NCI-H146 (cell line): ENCODE results near the gene R3HDM4.
A peak's percentile ranks its signal among the peaks of the same experiment; 100 is the strongest.

Experiments used
- DNase-seq: peaks from one replicate; lab custom pipeline; 2025; lab: John Stamatoyannopoulos, UW

The R3HDM4 gene

DNA sequence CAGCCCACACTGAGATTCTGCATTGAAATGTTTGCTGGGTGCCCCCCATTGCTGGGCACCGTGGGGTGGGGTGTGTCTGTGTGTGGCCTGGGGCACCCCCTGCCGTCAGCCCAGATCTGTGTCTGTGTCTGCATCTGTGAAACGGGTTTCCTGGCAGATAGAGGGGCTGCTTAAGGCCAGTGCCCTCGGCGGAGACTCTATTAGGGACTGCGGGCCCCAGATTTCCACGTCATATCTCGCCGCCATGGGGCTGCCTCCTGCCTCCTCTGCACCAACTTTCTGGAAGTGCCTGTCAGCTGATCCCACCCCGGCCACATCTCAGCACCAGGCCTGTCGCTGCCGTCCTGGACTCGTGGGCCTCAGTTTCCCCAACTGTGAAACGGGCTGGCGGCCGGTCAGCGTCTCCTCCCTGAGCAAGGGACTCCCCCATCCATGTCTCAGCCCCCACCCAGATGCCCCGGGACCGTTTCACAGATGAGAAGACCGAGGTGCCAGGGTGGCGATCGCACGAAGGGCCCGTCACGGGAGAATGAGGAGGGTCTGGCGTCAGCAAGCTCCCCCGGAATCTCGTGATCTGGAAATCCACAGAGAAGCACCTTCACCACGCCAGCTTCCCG lies 34.2 kb upstream of the R3HDM4 start:
- DNase-seq = no peak

DNA sequence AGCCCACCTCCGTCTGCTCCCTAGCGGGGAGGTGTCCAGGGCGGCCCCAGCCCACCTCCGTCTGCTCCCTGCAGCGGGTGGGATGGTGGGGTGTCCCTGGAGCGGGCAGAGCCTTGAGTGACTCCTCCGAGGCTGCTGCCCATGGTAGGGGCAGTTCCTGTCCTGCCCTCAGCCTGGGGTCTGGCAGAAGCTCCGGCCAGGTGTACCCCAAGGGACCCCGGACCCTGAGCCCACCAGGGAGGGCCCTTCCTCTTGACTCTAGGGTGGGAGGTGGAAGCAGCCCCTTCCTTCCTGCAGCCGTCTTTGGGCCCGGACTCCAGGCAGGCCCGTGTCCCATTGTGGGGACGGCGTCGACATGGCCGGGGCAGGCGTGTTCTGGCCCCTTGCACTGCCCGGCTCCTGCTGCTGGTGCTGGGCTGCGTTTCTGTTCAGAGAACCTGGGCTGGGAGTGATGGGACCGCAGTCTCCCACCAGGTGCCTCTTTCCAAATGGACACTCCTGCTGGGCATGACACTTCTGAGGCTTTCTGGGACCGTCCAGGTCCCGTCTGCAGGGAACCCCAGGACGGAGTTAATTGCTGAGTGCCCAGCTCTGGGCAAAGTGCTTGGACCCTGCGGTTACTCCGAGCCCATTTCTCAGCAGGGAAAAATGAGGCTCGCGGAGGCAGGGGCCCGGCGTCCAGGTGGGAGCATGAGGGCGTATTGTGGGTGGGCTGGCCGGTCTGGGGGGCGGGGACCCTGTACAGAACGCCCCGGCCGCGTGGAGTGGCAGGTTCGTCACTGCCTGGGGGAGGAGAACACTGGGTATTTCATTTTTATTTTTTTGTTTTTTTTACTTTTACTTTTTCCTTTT lies 32.6 kb upstream of the R3HDM4 start:
- no peak for DNase-seq

DNA sequence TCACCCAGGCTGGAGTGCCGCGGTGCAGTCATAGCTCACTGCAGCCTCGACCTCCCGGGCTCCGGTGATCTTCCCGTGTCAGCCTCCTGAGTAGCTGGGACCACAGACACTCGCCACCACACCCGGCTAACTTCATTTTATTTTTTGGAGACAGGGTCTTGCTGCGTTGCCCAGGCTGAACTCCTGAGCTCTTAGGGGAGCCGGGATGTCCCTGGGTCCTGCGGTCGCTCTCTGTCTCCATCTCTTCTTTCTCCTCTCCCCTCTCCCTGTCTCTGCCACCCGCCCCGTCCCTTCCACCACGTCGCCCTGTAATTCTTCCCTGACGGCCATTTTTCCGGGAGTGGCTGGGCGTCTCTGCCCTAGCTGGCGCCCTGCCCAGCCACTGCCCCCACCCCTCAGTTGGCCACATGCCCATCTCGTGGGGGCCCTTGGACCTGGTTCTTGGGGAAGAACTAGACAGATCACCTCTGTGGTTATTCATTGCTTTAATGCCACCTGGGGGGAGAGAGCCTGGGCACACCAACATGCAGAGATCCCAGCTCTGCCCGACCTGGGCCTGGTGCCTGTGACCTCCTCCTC lies 31.7 kb upstream of the R3HDM4 start:
- DNase-seq = no peak

DNA sequence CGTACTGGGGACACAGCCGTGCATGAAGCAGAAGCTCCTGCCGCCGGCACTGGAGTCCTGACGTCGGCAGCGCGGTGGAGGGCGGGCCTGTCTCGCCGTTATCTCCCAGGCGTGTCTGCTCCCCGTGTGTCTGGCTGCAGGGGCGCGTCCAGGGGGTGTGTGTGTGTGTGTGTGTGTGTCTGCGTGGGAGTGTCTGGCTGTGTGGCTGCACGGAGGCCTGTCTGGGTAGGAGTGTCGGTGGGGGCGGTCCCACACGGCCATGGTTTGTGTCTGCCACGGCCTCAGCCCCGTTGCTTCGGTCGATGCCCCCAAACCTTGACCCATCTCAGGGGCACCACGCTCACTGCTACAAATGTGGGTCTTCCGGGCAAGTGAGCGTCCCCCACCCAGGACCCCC lies 31.1 kb upstream of the R3HDM4 start:
- no peak for DNase-seq

DNA sequence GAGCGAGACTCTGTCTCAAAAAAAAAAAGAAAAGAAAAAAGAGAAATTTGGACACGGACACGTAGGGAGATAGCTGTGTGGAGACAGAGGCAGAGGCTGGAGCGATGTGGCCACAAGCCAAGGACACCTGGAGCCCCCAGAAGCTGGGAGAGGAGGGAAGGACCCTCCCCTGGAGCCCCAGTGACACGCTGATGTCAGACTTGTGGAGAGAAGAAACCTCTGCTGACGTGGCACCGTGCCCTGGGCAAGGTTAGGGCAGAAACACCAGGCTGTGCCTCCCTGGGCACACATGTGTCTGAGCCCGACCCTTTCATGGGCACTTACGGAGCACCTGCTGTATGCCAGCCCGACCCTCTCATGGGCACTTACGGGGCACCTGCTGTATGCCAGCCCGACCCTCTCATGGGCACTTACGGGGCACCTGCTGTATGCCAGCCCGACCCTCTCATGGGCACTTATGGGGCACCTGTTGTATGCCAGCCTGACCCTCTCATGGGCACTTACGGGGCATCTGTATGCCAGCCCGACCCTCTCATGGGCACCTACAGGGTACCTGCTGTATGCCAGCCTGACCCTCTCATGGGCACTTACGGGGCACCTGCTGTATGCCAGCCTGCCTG lies 30.6 kb upstream of the R3HDM4 start:
- DNase-seq = no peak

DNA sequence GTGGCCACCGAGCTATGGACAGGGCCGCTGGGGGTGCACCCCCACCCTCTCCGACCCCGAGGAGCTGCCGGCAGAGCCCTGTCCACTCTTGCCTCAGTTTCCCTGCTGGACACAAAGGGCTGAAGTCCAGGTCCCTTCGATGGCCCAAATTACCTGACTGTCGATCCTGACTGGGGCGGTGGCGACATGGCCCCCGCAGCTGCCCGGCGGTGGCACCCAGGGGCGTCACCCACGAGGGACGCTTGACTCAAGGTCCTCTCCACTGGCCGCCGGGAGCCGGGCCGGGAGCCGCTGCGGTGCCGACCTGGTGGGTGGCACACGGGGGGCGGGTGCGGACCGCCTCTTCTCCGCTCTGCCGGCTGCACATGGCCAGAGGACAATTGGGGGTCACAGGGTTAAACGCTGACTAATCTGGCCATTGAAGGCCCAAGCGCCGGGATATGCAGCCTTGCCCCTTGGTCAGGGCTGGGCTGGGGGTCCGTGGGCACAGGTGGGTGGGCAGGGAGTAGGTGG lies 29.2 kb upstream of the R3HDM4 start:
- no peak for DNase-seq

DNA sequence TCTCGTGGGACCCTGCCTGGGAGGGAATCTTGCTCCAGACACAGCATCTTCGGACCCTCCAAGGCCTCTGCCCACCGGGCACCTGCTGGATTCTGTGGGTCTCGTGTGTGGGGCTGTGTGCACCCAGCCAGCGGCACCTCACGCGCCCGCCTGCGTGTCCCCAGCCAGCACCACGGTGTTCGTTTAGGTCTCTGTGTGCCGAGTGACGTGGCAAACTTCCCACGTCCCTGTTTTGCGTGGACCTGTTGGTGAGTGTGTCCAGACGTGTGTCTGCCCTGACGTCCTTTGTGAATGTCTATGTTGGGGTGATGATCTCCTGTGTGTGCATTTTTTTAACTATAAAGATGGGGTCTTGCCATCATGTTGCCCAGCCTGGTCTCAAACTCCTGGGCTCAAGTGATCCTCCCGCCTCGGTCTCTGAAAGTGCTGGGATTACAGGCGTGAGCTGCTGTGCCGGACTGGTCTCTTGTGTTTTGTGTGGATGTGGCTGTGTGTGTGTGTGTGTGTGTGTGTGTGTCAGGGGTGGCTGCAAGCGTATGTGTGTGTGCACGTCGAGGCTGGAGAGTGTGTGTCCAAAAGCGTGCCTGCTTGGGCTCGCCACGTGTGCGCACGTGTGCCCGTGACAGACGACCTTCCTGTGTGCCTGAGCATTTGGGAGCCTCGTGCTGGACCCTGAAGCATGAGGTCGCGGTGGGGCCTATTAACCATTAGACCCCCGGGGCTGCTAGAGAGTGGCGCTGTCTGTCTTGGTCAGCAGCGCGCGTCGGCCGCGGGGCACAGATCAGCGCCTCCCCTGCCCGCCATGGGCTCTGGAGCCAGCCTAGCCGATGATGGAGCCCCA lies 28.5 kb upstream of the R3HDM4 start:
- no peak for DNase-seq

DNA sequence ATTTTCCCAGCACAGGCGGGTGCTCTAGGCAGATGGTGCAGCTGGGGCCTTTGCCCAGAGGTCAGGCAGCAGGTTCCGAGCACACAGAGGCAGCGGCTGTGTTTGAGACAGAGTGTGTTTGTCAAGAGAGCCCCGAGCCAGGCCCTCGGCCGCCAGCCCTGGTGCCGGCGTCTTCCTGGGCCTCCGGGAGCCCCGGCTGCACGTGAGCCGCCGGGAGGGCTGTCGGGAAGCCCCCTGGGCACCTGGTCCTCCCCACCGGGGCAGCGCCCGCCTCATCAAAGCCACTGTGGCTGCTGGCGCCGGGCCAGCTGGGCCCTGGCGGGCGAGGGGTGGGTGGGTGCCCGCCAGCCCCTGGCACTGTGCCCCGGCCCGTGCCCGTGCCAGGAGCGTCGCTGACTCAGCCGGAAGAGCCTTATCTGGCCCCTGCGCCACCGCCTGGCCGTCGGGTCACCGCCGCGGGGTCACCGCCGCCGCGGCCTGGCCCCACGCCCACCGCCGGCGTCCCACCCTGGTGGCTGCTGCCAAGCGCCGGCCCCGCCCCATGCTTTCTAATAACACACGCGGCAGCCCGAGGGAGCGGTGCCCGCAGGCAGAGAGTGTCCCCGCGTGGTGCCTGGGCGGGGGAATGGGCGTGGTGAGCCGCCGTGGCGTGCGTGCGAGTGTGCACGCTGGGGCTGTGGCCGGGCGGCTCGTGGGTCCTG lies 27.7 kb upstream of the R3HDM4 start:
- no peak for DNase-seq

DNA sequence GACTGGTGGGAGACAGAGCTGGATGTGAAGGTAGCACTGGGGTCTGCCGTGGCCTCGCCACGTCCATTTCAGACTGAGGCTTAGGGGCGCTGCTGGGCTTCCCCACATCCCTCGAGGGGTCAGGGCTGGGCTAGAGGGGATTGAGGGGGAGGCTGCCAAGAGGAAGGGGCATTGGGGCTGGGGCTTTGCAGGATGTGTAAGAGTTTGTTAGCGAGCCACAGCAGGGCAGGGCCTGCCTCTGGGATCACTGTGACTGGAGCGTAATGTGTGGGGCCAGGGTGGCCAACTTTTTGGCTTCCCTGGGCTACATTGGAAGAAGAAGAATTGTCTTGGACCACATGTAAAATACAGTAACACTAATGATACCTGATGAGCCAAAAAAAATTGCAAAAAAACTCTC lies 26.9 kb upstream of the R3HDM4 start:
- no peak for DNase-seq

DNA sequence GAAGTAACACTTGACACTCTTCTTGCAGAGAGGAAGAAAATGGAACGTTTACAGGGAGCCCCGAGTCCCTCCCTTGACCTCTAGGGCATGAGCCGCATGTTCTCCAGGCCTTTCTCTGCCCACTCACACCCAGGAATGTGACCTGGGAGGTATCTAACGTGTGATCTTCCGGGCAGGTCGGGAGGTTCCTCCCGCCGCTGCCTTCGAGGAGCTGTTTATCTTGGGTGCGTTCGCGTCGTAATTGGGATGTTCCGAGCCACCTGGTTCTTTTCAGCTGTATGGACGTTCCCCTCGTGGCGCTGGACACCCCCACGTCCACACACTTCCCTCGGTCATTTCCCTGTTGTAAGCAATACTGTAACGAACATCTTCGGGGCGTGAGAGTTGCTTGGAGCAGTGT lies 26.4 kb upstream of the R3HDM4 start:
- DNase-seq = no peak

DNA sequence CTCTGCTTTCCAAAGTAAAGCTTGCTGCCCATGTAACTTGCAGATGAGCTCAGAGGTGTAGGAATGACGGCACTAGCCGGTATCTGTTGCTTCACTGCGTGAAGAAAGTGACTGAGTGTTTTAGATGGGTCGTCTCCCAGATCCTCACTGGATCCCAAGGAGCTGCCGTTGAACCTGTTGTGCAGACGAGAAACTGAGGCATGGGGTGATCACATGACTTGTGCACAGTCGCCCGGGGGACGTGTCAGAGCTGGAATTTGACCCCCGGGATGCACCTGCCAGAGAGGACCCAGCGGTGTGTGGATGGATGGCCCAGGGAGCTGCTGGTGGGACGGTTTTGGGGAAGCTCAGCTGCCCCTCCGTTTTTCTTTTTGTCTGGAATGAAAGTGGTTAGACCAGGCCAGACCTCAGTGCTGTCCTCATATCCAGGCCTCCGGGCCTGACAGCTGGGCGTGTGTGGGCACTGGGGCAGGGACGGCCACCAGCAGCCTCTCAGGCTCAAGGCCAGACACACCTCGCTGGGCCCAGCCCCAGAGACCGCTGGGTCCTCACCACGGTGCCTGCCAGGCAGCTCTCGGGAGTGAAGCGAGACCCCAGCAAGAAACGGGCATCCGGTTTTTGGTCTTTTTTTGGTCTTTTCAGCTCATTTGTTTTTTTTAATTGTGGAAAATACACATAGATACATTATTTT lies 25.4 kb upstream of the R3HDM4 start:
- DNase-seq = no peak

DNA sequence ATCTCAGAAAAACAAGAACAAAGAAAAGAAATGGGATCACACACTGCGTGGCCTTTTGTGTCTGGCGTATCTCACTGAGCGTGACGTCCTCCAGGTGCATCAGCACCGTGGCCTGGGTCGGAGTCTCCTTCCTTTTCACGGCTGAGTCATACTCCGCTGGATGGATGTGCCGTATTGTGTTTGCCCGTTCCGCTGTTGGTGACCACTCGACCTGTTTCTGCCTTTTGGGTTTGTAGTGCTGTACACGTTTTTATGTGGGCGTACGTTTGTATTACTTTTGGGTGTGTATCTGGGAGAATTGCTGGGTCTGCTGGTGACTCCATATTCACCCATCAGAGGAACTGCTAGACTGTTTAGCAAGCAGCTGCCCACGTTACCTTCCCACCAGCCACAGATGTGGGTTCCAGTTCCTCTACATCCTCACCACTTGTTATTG lies 24.3 kb upstream of the R3HDM4 start:
- no peak for DNase-seq

DNA sequence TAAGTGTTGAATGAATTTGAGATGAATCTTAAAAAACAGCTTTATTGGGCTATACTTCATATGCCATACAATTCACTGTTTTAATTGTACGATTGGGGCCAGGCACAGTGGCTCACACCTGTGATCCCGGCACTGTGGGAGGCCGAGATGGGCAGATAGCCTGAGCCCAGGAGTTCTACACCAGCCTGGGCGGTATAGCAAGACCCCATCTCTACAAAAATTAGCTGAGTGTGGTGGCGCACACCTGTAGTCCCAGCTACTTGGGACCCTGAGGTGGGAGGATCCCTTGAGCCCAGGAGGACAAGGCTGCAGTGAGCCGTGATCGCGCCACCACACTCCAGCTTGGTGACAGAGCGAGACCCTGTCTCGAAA lies 23.1 kb upstream of the R3HDM4 start:
- DNase-seq = no peak

DNA sequence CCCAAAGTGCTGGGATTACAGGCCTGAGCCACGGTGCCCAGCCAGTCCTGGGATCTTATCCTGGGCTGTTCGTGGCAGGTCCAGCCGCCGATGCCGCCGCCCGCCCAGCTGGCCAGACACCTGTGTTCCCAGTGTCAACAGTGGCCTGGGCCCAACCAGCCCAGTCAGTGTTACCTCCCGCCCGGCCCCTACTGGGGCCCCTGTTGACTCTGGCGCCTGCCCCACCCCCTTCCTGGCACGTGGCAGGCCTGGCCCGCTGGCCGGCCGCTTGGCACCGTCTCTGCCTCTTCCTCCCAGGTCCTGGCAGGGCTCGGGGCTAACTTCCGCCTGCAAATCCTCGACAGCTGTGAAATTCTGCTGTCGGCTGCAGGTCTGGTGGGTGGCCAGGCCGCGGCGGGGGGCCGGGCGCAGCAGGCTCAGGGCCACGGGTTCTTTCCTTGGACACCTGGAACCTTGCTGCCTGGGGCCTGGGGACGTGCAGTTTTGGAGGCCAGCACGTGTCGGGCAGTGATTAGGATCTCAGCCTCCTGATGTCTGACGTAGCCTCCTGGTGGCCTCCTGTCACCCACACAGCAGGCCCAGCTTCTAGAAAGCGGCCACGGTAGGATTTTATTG lies 22.0 kb upstream of the R3HDM4 start:
- DNase-seq = peak; percentile 42

DNA sequence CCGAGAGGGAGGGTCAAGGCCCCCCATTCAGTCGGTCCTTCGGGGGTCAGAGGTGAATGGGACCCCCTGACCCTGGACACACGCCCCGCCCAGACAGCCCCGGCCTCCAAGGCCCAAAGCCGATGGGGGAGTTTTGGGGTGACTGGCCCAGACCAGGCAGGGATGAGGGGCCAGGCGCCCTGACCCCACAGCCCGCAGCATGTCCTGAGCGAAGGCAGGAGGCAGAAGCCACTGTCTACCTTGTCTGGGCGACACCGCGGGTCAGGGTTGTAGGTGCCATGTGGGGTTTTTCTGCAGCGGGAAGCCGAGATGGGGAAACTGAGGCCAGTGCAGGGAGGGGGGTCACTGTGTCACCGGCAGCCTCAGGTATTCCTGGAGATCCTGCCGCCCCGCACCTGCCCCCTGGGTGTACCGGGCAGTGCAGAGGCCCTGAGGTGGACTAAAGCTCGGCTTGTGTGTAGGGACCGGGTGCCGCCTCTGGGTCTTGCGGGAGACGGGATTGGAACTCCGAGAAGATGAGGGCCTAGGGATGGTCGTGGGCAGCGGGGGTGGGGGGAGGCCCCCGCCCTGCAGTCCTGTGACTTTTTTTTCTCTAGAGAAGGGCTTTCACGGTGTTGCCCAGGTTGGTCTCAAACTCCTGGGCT lies 21.3 kb upstream of the R3HDM4 start:
- no peak for DNase-seq

DNA sequence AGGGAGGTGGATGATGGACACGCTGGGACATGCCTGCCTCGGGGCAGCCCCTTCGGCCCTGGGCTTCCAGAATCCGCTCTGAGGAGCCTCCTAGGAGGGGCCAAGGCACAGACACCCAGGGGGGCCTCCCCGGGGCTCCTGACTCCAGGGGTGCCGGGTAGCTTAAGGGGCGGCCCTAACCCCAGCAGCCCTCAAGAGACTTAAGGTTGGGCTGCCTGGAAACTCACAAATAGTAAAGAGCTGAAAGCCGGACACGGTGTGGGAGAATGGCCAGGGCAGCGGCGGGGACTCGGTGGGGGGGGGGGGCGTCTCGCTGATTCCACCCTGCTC lies 20.5 kb upstream of the R3HDM4 start:
- DNase-seq = no peak

DNA sequence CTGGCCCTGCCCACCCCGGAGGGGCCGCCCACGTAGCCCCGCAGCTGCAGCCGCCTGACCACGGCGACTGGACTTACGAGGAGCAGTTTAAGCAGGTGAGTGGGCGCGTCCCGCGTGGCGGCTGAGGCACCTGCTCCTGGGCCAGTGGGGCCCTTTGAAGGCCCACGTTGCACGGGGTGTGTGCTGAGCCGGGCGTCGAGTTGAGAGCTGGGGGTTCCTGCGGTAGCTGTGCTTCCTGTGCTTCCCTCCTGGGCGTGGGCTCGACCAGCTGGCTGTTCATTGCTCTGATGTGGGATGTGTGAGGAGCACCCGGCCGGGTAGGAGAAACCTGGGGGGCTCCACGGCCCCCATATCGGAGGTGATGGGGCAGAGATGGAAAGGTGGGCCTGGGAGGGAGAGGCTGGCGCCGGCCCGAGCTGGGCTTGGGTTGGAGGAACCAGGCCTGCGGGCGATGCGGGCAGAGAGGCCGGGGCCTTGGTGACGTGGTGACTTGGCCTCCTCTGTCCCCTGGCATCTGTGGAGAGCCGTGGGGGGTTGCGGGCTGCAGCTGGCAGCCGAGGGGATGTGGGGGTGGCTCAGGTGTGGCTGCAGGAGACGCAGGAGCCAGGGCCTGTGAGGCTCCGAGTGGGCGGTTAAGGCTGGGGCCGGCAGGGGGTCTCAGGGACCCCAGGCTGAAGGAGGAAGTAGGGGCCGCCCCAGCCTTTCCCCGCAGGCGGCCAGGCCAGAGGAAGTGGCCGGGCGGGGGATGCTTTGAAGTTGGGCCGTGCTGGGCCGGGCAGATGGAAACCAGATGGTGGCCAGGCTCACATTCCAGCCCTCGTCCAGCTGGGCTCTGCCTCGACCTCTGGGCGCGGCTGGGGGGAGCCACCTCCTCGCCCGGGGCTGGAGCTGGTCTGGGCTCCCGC lies 19.9 kb upstream of the R3HDM4 start:
- DNase-seq = no peak

DNA sequence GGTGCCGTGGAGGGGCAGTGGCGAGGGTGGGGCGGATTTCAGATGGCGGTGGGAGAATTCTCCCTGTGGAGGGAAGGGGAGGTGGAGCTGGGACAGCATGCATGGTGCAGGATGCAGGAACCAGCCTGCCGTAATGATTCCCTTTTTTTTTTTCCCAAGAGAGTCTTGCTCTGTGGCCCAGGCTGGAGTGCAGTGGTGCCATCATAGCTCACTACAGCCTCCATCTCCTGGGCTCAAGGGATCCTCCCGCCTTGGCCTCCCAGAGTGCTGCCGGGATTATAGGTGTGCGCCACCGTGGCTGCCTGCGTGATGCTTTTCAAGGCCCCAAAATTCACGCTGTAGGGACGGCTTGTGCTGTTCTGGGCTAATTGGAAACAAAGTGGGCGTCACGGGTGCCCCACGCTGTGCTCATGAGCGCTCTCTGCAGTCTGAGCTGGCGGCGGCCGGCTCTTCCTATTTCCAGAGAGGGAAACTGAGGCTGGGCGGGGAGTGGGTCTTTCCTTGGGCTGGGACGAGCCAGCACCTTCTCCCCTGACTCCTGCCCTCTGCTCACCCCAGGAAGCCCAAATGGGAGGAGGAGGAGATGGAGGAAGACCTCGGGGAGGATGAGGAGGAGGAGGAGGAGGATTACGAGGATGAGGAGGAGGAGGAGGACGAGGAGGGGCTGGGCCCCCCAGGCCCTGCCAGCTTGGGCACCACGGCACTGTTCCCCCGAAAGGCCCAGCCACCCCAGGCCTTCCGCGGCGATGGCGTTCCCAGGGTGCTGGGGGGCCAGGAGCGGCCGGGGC lies 19.0 kb upstream of the R3HDM4 start:
- DNase-seq = no peak
